Activated CD4-positive, alpha-beta T cell treated with anti-CD3 and anti-CD28 coated beads for 1 hour (primary cell): ENCODE results near the gene PLEKHA6.
"Not testable (repeated sequence)": the region's sequence is repeated elsewhere in the genome, so short reads cannot be mapped to it uniquely, and the experiment has no call there.

Experiments used
- DNase-seq: peaks from one replicate; pipeline ENCODE4 v3.0.0-alpha.2; 2020

Gene PLEKHA6

DNA sequence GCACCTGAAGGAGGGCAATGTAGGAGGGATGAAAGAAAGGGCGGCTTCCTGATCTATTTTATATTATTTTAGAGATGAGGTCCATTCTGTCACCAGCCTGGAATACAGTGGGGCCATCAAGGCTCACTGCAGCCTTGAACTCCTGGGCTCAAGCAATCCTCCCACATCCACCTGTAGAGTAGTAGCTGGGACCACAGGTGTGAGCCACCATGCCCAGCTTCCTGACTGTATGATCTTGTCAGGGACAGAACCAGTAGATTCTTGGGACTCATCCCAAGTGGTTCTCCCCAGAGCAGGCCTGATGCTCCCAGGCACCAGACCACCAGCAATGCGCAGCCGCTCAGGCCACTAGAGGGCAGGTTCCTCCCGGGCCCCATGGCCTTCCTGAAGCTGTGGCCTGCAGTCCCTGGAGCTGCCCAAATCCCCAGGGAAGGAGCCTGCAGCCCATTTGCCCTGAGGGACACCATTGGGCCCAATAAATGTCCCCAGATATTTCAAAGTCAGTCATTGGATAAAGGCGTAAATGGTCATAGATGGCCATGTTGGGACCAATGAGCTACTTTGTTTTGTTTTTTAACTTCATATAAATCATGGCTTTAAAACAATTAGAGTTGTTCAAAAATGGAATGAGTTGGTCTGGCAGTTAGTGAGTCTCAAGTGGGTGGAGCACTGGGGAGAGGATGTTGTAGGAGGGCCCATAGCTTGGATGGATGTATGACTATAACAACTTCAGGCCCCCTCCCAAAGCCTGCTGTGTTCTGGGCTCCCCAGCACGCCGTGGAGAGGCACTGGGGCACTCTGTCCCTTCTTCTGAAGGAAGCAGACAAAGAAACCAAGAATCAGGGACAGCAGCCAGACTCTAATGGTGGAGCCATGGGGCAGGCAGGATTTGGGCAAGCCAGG, 101.3 kb downstream of the PLEKHA6 start:
- DNase-seq: no peak

DNA sequence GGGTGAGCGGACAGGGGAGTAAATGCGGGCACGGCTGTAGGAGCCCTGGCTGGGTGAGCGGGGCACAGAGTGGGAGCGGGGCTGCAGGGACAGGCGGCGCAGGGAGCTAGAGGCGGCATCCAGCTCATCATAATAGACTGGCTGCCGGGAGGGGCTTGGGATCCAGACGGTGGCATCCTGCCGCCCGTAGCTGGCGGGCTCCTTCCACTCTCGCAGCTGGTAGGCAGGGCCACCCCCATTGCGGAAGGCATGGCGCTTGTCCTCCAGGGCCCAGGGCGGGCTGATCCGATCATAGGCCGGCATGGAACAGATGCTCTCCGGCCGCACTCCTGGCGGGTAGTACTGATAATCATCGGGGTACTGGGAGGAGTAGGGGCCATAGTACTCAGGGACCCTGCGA, 102.3 kb downstream of the PLEKHA6 start:
- DNase-seq: no peak

DNA sequence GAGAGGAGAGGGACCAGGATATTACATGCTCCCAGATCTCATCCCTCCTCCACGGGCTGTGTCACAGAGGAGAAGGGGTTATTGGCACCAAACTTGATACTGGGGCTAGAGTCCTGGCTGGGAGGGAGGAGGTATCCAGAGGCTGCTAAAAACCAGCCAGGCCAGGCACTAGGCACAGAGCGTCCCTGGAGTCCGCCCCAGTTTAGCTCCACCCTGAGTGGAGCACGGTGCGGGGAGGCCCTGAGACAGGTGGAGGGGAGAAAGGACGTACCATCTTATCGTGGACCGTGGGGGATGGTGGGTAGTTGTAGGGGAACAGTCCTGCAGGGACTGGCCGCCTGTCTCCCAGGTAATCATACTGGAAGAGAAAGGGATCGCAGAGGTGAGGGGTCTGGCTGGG, 103.2 kb downstream of the PLEKHA6 start:
- DNase-seq: no peak

DNA sequence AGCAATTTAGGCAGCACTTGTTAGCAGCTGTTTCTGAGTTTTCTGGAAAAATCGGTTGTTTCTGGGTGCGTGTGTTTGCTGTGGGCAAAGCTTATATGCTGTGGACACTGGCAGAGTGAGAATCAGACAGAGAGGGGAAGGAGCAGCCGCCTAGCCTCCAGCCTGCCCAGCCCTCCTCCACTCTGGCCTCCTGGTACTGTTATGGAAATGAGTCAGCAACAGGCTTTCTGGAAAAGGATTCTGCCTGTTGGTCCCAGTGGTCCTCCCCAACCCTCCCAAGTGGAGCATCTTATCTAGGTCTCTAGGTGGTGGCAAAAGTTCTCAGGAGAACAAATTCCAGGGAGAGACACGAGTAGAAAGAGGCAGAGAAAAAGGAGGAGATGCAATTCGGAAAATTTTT, 103.8 kb downstream of the PLEKHA6 start:
- no peak for DNase-seq

DNA sequence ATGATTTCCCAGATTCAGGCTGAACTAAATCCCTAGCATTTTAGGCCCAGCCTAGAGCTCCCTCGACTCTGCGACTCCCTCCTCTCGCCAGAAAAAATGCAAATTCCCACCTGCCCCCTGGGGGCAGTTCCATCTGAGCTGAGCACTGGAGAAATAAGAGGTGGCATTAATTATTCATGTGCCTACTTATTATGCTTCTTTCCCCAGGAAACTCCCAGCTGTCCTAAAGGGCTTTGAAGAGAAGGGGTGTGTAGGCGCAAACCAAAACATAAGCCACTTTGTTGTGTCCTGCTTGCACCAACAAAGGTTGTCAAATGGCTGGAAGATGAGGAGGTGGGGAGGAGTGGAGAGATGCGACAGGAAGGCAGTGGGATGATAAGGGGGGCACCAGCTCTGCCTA, 104.5 kb downstream of the PLEKHA6 start:
- no peak for DNase-seq

- no peak for DNase-seq
These were observed 105.6 kb downstream of the PLEKHA6 start for GRCh38 chr1:204254031-204254661.

DNA sequence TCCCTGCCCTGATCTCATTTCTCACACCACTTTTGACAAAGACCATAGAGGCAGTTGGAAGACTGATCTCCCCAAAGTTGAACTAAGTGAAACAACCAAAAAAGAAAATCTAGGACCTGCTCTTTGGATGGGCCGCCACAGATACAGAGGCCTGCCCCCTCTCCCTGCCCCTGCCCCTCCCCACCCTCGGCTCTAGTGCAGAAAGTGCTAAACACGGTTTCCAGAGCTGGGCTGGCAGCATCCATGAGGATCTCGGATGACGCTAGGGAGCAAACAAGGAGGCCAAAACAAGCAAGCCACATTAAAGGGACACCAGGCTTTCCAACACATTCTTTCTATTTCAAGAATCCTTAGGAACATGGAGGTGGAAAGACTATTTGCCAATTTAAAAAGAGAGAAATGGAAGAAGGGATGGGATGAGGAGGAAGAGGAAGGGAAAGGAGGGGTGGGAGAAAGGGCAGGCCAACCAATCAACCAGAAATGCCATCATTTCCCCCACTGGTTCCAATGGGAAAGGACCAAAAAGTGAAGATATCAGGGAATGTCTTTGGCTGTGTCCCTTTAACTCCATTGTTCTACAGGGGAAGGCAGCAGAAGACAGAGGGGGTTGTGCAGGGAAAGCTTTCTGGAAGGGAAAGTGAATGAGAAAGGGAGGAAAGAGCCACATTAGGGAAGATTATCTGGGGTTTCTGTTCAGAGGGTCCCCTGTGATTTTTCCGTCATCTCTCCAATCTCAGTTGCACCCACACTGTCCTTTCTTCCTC, 107.6 kb downstream of the PLEKHA6 start:
- no peak for DNase-seq

GRCh38 chr1:204251286-204251685, 108.4 kb downstream of the PLEKHA6 start:
- no peak for DNase-seq

DNA sequence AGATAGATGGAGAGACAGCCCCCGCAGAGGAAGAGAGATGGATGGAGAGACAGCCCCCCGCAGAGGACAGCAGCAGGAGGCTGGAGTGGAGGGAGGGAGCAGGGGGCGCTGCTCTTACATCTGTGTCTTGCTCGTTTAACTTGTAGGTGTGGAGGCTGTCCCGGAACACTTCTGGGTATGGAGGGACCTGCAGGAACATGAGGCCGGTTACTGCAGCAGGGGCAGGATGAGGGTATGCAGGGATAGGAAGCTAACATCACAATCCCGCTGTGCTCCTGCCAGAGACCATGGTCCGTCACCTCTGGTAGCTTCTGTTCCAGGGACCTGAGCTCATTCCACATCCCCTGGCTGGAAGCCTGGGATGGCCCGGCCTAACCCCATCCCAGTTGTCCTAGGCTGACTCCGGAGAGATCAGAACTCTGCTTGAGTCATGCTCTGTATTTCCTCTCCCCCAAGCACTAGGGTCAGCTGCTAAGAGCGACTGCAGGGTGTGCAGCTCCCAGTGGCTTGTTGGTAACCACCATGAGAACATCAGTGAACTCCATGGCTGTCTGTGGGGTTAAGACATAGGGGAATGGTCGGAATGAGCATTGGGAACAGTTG, 109.2 kb downstream of the PLEKHA6 start:
- no peak for DNase-seq

GRCh38 chr1:204249736-204250427, 109.8 kb downstream of the PLEKHA6 start:
- no peak for DNase-seq

- DNase-seq: no peak
These were observed 110.8 kb downstream of the PLEKHA6 start for GRCh38 chr1:204248954-204249353.

GRCh38 chr1:204246876-204247275, 112.9 kb downstream of the PLEKHA6 start:
- DNase-seq: no peak

DNA sequence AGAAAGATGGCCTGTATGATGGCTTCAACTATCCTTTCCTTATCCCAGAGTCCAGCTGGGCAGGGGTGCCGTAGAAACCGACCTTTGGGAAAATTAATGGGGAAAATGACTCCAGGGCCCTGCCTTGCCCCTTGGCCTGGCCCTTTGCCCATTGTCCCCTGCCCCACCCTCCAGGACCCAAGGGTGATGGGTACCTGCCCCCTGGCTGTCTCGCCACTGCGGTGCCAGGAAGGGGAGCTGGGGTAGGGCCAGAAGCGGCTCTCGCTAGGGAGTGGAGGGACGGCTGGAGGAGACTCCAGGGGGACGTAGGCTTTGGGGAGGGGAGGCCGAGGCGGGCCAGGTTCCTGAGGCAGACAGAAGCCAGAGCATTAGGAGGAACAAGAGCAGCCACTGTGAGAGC, 116.8 kb downstream of the PLEKHA6 start:
- DNase-seq: no peak

GRCh38 chr1:204241914-204242313, 117.8 kb downstream of the PLEKHA6 start:
- DNase-seq: no peak

GRCh38 chr1:204241050-204241449, 118.7 kb downstream of the PLEKHA6 start:
- DNase-seq: no peak

DNA sequence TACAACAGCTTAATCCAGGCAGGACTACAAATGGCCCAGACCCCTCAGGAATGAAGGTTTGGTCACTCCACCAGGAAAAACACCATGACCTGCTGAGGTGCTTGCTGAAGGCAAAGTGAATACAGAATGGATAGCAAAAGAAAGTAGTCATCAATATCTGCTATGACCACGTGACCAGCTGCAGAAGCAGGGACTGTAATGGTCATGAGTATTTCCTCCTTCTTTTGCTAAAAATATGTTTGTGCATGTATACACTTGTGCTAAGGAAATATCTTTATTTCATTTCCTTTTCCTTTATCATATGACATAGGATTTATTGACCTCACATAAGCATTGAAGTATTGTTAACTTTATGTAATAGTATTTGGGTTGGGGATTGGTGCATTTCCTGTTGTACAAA, 119.5 kb downstream of the PLEKHA6 start:
- no peak for DNase-seq

DNA sequence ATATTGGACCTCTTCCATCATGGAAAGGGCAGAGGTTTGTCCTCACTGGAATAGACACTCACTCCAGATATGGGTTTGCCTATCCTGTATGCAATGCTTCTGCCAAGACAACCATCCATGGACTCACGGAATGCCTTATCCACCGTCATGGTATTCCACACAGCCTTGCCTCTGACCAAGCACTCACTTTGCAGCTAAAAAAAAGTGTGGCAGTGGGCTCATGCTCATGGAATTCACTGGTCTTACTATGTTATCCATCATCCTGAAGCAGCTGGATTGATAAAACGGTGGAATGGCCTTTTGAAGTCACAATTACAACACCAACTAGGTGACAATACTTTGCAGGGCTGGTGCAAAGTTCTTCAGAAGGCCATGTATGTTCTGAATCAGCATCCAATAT, 120.3 kb downstream of the PLEKHA6 start:
- not testable (repeated sequence) for DNase-seq

DNA sequence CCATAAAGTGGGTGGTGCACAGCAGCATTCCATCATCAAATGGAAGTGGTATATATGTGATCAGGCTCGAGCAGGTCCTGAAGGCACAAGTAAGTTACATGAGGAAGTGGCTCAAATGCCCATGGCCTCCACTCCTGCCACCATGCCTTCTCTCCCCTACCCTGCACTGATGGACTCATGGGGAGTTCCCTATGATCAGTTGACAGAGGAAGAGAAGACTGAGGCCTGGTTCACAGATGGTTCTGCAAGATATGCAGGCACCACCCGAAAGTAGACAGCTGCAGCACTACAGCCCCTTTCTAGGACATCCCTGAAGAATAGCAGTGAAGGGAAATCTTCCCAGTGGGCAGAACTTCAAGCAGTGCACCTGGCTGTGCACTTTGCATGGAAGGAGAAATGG, 121.2 kb downstream of the PLEKHA6 start:
- DNase-seq: not testable (repeated sequence)

GRCh38 chr1:204237515-204237914, 122.2 kb downstream of the PLEKHA6 start:
- DNase-seq: not testable (repeated sequence)

- no peak for DNase-seq
These were observed 127.2 kb downstream of the PLEKHA6 start for GRCh38 chr1:204232526-204232925.

DNA sequence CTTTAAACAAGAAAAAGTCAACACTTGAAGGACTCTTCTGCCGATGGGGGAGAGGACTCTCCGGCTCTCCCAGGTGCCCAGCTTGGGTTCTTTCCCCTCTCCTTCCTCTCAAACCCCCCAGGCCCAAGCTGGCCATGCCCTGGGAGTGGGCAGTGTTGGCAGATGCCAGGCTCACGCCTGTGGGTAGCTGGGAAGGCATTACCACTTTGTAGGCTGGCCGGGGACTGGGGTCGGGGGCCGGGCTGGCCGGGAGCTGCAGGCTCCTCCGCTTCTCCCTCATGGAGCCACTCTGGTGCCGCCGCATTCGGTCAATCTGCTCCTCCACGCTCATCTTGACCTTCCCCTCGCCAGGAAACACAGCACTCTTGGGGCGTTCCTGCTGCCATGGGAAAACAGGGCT, 129.5 kb downstream of the PLEKHA6 start:
- DNase-seq: no peak

- DNase-seq: no peak
These were observed 130.8 kb downstream of the PLEKHA6 start for GRCh38 chr1:204228896-204229295.
